AG10803 (cell line): Measurements from ENCODE around the gene GPR39.

ENCODE experiments used
- DNase-seq: peaks from one replicate; pipeline ENCODE4 v3.0.0; 2010; ENCODE audit warnings: low read depth
- H3K4me3 ChIP-seq: 2 replicates; pipeline ENCODE4 v1.5.1; 2011; ENCODE audit warnings: mild to moderate bottlenecking, low read length, control low read depth
- CTCF ChIP-seq: conservative IDR thresholded peaks from 2 replicates; pipeline ENCODE4 v1.5.1; 2011; ENCODE audit warnings: mild to moderate bottlenecking, low read length, control low read depth, inconsistent platforms

Gene GPR39

GRCh38 chr2:132599556-132599955 is 183.0 kb downstream of the GPR39 start:
- no peak overlapping the region for H3K4me3 ChIP-seq
- DNase-seq, result no peak
- TF ChIP-seq CTCF, result no peak

DNA sequence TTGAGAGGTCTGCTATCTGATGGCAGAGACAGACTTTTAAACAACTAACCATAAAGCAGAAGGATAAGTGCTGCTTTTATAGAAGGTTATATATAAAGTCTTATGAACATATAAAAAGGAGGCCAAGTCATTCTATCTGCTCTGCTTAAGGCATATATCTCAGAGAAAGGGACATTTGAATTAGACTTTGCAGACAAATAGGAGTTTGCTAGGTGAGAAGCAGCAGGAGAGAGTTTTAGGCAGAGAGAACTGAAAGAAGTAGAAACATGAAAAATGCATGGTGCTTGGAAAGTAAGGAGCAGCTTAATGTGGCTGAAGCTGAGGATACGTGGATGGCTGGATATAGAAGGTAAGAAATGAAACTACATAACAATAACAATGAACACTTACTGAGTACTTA is 188.0 kb downstream of the GPR39 start:
- no peak for DNase-seq
- no peak for TF ChIP-seq CTCF
- no peak overlapping the region for H3K4me3 ChIP-seq

GRCh38 chr2:132605236-132606180 is 188.9 kb downstream of the GPR39 start:
- no peak for DNase-seq
- TF ChIP-seq CTCF, result no peak
- H3K4me3 ChIP-seq, result no peak overlapping the region

- no peak for TF ChIP-seq CTCF
- no peak overlapping the region for H3K4me3 ChIP-seq
- no peak for DNase-seq
Measured at GRCh38 chr2:132606649-132607048, 190.0 kb downstream of the GPR39 start.

GRCh38 chr2:132607426-132608090 is 191.0 kb downstream of the GPR39 start:
- H3K4me3 ChIP-seq, result no peak overlapping the region
- TF ChIP-seq CTCF, result no peak
- DNase-seq, result no peak

GRCh38 chr2:132608311-132608710 is 191.7 kb downstream of the GPR39 start:
- no peak for DNase-seq
- no peak overlapping the region for H3K4me3 ChIP-seq
- TF ChIP-seq CTCF, result no peak
